ENCODE data around the gene SLC30A9. TPM values are rescaled to one million over a fixed set of nuclear protein-coding genes. Genes with fewer than 3 reads are reported as not detected.

Gene SLC30A9
- total RNA-seq, 2 donors from 2014 or later: 61.4 to 71.6 TPM

GRCh38 chr4:42119886-42120285, 129.6 kb downstream of the SLC30A9 start:
- 41% methylated on average over 12 of the region's 12 CpGs for WGBS
- Histone ChIP-seq H3K36me3 (no peaks in the 10 kb centered on the region), H3K9me3 (no peaks in the 10 kb centered on the region), H3K4me1 (replicated peaks) (no peaks in the 10 kb centered on the region), H3K27me3 (replicated peaks; ENCODE audit: insufficient read depth) (no peaks in the 10 kb centered on the region), H3K4me3 (no peak overlapping the region), H3K27ac (no peak overlapping the region)
- DNase-seq (ENCODE audit: low spot score): no peak
- TF ChIP-seq, protein P1, sequence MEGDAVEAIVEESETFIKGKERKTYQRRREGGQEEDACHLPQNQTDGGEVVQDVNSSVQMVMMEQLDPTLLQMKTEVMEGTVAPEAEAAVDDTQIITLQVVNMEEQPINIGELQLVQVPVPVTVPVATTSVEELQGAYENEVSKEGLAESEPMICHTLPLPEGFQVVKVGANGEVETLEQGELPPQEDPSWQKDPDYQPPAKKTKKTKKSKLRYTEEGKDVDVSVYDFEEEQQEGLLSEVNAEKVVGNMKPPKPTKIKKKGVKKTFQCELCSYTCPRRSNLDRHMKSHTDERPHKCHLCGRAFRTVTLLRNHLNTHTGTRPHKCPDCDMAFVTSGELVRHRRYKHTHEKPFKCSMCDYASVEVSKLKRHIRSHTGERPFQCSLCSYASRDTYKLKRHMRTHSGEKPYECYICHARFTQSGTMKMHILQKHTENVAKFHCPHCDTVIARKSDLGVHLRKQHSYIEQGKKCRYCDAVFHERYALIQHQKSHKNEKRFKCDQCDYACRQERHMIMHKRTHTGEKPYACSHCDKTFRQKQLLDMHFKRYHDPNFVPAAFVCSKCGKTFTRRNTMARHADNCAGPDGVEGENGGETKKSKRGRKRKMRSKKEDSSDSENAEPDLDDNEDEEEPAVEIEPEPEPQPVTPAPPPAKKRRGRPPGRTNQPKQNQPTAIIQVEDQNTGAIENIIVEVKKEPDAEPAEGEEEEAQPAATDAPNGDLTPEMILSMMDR (IDR thresholded peaks at IDR 0.05): no peak
- TF ChIP-seq POLR2A (IDR thresholded peaks at IDR 0.05): no peak
- TF ChIP-seq POLR2AphosphoS5 (IDR thresholded peaks at IDR 0.05): no peak
- intact Hi-C loops (cut with DNase I): no loop called here

DNA sequence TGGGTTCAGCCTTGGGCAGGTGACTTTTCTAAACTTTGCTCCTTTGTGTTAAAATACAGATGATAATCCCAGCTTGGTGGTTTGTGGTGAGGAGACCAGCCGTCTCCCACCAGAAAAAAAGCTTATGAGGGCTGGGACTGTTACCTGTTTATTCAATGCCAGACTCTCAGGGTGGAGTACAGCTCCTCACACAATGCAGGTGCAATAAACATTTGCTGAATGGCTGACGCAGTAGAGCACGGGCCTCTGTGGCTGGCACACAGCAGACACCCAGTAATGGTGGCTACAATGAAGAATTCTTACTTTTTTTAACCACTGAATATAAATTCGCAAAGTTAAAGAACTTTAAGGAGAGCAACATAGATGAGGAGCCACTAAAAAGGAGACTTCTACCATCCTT, 131.9 kb downstream of the SLC30A9 start:
- TF ChIP-seq POLR2AphosphoS5 (IDR thresholded peaks at IDR 0.05) (peak; percentile 25), POLR2A (IDR thresholded peaks at IDR 0.05) (no peak)
- TF ChIP-seq, protein P1 (IDR thresholded peaks at IDR 0.05): no peak
- 58% methylated on average over 4 of the region's 4 CpGs for WGBS
- Histone ChIP-seq H3K36me3 (no peaks in the 10 kb centered on the region), H3K9me3 (no peaks in the 10 kb centered on the region), H3K27ac (no peak overlapping the region), H3K27me3 (replicated peaks; ENCODE audit: insufficient read depth) (no peaks in the 10 kb centered on the region), H3K4me3 (no peak overlapping the region), H3K4me1 (replicated peaks) (no peaks in the 10 kb centered on the region)
- intact Hi-C loops (cut with DNase I): no loop called here
- DNase-seq (ENCODE audit: low spot score): no peak

DNA sequence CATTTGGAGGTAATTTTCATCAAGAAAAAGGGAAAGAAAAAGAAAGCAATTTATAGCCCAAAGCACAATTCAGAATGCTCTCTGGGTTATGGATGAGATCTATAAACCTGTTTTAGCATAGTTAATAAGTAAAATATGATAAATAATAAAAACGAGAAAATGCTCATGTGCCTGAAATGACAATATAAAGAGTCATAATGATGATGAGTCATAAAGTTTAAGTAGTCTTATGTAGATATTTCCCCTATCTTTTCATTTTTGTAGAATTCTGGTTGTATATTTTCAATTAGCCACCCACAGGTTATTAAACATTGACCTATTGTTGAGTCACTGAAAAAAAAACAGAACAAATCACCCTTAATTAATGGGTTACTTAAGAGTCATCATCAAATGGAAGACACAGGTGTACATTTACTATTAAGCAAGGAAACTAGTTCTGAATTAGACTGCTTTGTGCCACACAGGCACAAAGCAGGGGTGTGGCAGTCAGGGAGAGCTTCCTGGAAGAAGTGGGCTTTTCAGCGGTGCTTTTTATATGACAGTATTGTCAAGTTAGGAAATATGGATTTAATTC, 132.8 kb downstream of the SLC30A9 start:
- intact Hi-C loops (cut with DNase I): no loop called here
- no peaks in the 10 kb centered on the region for H3K36me3 ChIP-seq

GRCh38 chr4:42132099-42132498, 141.8 kb downstream of the SLC30A9 start:
- Histone ChIP-seq H3K9me3 (no peaks in the 10 kb centered on the region), H3K4me1 (replicated peaks) (no peaks in the 10 kb centered on the region), H3K27ac (no peak overlapping the region), H3K27me3 (replicated peaks; ENCODE audit: insufficient read depth) (no peaks in the 10 kb centered on the region), H3K36me3 (no peaks in the 10 kb centered on the region), H3K4me3 (no peak overlapping the region)
- intact Hi-C loops (cut with DNase I): no loop called here
- TF ChIP-seq POLR2AphosphoS5 (IDR thresholded peaks at IDR 0.05) (no peak), POLR2A (IDR thresholded peaks at IDR 0.05) (no peak)
- TF ChIP-seq, protein P1 (IDR thresholded peaks at IDR 0.05): no peak
- DNase-seq (ENCODE audit: low spot score): no peak
- 97% methylated on average over 7 of the region's 7 CpGs for WGBS

More for the DNA sequence above, 132.8 kb downstream of the SLC30A9 start:
- H3K9me3 ChIP-seq: no peaks in the 10 kb centered on the region
- DNase-seq (ENCODE audit: low spot score): no peak
- WGBS: 57% methylated on average over 2 of the region's 2 CpGs
- H3K27me3 ChIP-seq (replicated peaks; ENCODE audit: insufficient read depth): no peaks in the 10 kb centered on the region
- no peak overlapping the region for H3K4me3 ChIP-seq
- H3K27ac ChIP-seq: no peak overlapping the region
- no peaks in the 10 kb centered on the region for H3K4me1 ChIP-seq (replicated peaks)
- TF ChIP-seq, protein P1 (IDR thresholded peaks at IDR 0.05): no peak
- TF ChIP-seq POLR2A (IDR thresholded peaks at IDR 0.05) (no peak), POLR2AphosphoS5 (IDR thresholded peaks at IDR 0.05) (no peak)

GRCh38 chr4:42133006-42133405, 142.7 kb downstream of the SLC30A9 start:
- H3K27ac ChIP-seq: peak overlapping the region in 1 of 2 donors; percentile 33
- intact Hi-C loops (cut with DNase I): no loop called here
- H3K36me3 ChIP-seq: no peaks in the 10 kb centered on the region
- TF ChIP-seq POLR2A (IDR thresholded peaks at IDR 0.05) (no peak), POLR2AphosphoS5 (IDR thresholded peaks at IDR 0.05) (peak; percentile 77)
- TF ChIP-seq, protein P1 (IDR thresholded peaks at IDR 0.05): no peak
- 41% methylated on average over 1 of the region's 1 CpG for WGBS
- peak; percentile 51 for DNase-seq (ENCODE audit: low spot score)
- H3K4me3 ChIP-seq: no peak overlapping the region
- H3K9me3 ChIP-seq: no peaks in the 10 kb centered on the region
- H3K4me1 ChIP-seq (replicated peaks): no peaks in the 10 kb centered on the region
- no peaks in the 10 kb centered on the region for H3K27me3 ChIP-seq (replicated peaks; ENCODE audit: insufficient read depth)

Measured in prostate gland (tissue), 2 donors.